Endodermal cell (in vitro differentiated cells): Measurements from ENCODE around the gene SPRYD3. TPM values are rescaled to one million over a fixed set of nuclear protein-coding genes. Genes with fewer than 3 reads are reported as not detected.
"Not testable (repeated sequence)": the region's sequence is repeated elsewhere in the genome, so short reads cannot be mapped to it uniquely, and the experiment has no call there.

Experiments used
- DNase-seq: peaks from one replicate; pipeline ENCODE4 v3.0.0-alpha.2; 2017
- H3K27ac ChIP-seq: 2 replicates; pipeline ENCODE4 v1.5.1; 2013; ENCODE audit warnings: mild to moderate bottlenecking, low read depth, low read length, moderate library complexity
- H3K27me3 ChIP-seq: 2 replicates; pipeline ENCODE4 v1.6.1; 2013; ENCODE audit warnings: mild to moderate bottlenecking, low read length, moderate library complexity; ENCODE audit not compliant: insufficient read depth, control insufficient read depth, poor library complexity, severe bottlenecking
- H3K36me3 ChIP-seq: 2 replicates; pipeline ENCODE4 v1.7.0; 2013; ENCODE audit warnings: mild to moderate bottlenecking, low read length, moderate library complexity; ENCODE audit not compliant: control insufficient read depth, insufficient read depth
- H3K4me1 ChIP-seq: one replicate; pipeline ENCODE4 v1.7.0; 2013; ENCODE audit warnings: low read length; ENCODE audit not compliant: control insufficient read depth, insufficient read depth
- H3K4me3 ChIP-seq: 2 replicates; pipeline ENCODE4 v1.5.1; 2013; ENCODE audit warnings: mild to moderate bottlenecking, low read length, moderate library complexity
- H3K9ac ChIP-seq: 2 replicates; pipeline ENCODE4 v1.6.1; 2013; ENCODE audit warnings: mild to moderate bottlenecking, low read length, moderate library complexity; ENCODE audit not compliant: poor library complexity, severe bottlenecking; ENCODE audit errors: extremely low read depth
- H3K9me3 ChIP-seq: 2 replicates; pipeline ENCODE4 v1.6.1; 2013; ENCODE audit warnings: mild to moderate bottlenecking, low read length, moderate library complexity; ENCODE audit not compliant: control insufficient read depth
- H3K27ac Mint-ChIP-seq: 2 replicates; pipeline ENCODE4 v1.8.0; 2020; ENCODE audit warnings: mixed read lengths
- H3K27me3 Mint-ChIP-seq: 2 replicates; pipeline ENCODE4 v1.8.0; 2021; ENCODE audit warnings: mild to moderate bottlenecking, mixed read lengths; ENCODE audit not compliant: insufficient read depth
- H3K36me3 Mint-ChIP-seq: 2 replicates; pipeline ENCODE4 v1.8.0; 2020; ENCODE audit warnings: low read depth, mixed read lengths
- H3K4me1 Mint-ChIP-seq: 2 replicates; pipeline ENCODE4 v1.8.0; 2020; ENCODE audit warnings: mixed read lengths
- H3K4me3 Mint-ChIP-seq: 2 replicates; pipeline ENCODE4 v1.8.0; 2020; ENCODE audit warnings: mild to moderate bottlenecking, moderate library complexity, mixed read lengths
- H3K9me3 Mint-ChIP-seq: 2 replicates; pipeline ENCODE4 v1.8.0; 2020; ENCODE audit warnings: mild to moderate bottlenecking, mixed read lengths
- CTCF ChIP-seq: fragments of 200-600 bp; sonication (generic); conservative IDR thresholded peaks from 2 replicates; pipeline ENCODE4 v1.5.0; 2021; ENCODE audit warnings: antibody characterized with exemption, mild to moderate bottlenecking
- WGBS, 2 experiments: methylation state at CpG; one replicate each; pipeline versions ENCODE4 v1.1.5 to v1.1.7; 2013; ENCODE audit warnings: missing lambda C conversion rate in 2 of 2, mixed read lengths in 1 of 2; ENCODE audit not compliant: insufficient coverage in 1 of 2, insufficient read length in 1 of 2; 5-methylcytosine and 5-hydroxymethylcytosine counted together
- total RNA-seq, 2 donors: library from RNA; stranded (reverse); fragmentation: NEBNext Ultra II Directional in 1 of 2; extraction: Animal tissue kit (Norgen Biotek cat#: 25700) in 1 of 2; gene quantifications; 2 replicates in 1 of 2; 3 replicates in 1 of 2; pipeline ENCODE4 v1.2.1, GENCODE V29; 2021

The SPRYD3 gene
- total RNA-seq, 2 donors from 2014 or later: 13.0 to 18.4 TPM

- Mint-ChIP-seq H3K27ac (no peak overlapping the region), H3K36me3 (peaks cover 79% of the 10 kb centered on the region), H3K4me1 (no peaks in the 10 kb centered on the region), H3K27me3 (no peaks in the 10 kb centered on the region), H3K9me3 (no peaks in the 10 kb centered on the region), H3K4me3 (no peak overlapping the region)
- Histone ChIP-seq H3K36me3 (peaks cover 74% of the 10 kb centered on the region), H3K9me3 (no peaks in the 10 kb centered on the region), H3K9ac (no peak overlapping the region), H3K27me3 (no peaks in the 10 kb centered on the region), H3K27ac (no peak overlapping the region), H3K4me3 (no peak overlapping the region), H3K4me1 (no peaks in the 10 kb centered on the region)
- no peak for TF ChIP-seq CTCF
- no peak for DNase-seq
- WGBS, 2 experiments: 100% methylated on average over 1 to 3 of the region's 3 CpGs
Measured at GRCh38 chr12:53036802-53037201, 42.4 kb downstream of the SPRYD3 start.

GRCh38 chr12:53034459-53034858 lies 44.7 kb downstream of the SPRYD3 start:
- H3K27me3 Mint-ChIP-seq: no peaks in the 10 kb centered on the region
- H3K27ac Mint-ChIP-seq: no peak overlapping the region
- Histone ChIP-seq H3K27me3 (no peaks in the 10 kb centered on the region), H3K9me3 (no peaks in the 10 kb centered on the region), H3K27ac (no peak overlapping the region), H3K4me3 (no peak overlapping the region), H3K4me1 (no peaks in the 10 kb centered on the region), H3K9ac (no peak overlapping the region), H3K36me3 (peaks cover 85% of the 10 kb centered on the region)
- peak; percentile 27 for DNase-seq
- H3K9me3 Mint-ChIP-seq: no peaks in the 10 kb centered on the region
- WGBS, 2 experiments: 94 to 96% methylated on average over 7 to 8 of the region's 8 CpGs
- no peaks in the 10 kb centered on the region for H3K4me1 Mint-ChIP-seq
- TF ChIP-seq CTCF: no peak
- peaks cover 80% of the 10 kb centered on the region for H3K36me3 Mint-ChIP-seq
- no peak overlapping the region for H3K4me3 Mint-ChIP-seq

GRCh38 chr12:53033832-53034231 lies 45.4 kb downstream of the SPRYD3 start:
- H3K36me3 ChIP-seq: peaks cover 85% of the 10 kb centered on the region
- H3K4me3 ChIP-seq, H3K9ac ChIP-seq, H3K27ac ChIP-seq, H3K4me1 Mint-ChIP-seq, H3K4me3 Mint-ChIP-seq, H3K27ac Mint-ChIP-seq, H3K4me1 ChIP-seq, H3K9me3 Mint-ChIP-seq, H3K27me3 Mint-ChIP-seq, H3K27me3 ChIP-seq, H3K9me3 ChIP-seq: not testable (repeated sequence)
- H3K36me3 Mint-ChIP-seq: peaks cover 79% of the 10 kb centered on the region
- WGBS, 2 experiments: 98 to 100% methylated on average over 7 to 9 of the region's 10 CpGs
- peak; percentile 39 for DNase-seq

- no peaks in the 10 kb centered on the region for H3K4me1 Mint-ChIP-seq
- no peaks in the 10 kb centered on the region for H3K9me3 ChIP-seq
- H3K4me3 ChIP-seq: no peak overlapping the region
- H3K27me3 ChIP-seq: no peaks in the 10 kb centered on the region
- peaks cover 76% of the 10 kb centered on the region for H3K36me3 Mint-ChIP-seq
- H3K27me3 Mint-ChIP-seq: no peaks in the 10 kb centered on the region
- H3K27ac ChIP-seq: no peak overlapping the region
- no peaks in the 10 kb centered on the region for H3K4me1 ChIP-seq
- 100% methylated on average over 1 of the region's 3 CpGs; no CpG with 5 or more reads in 1 of the 2 experiments for whole genome bisulfite sequencing, 2 experiments
- H3K4me3 Mint-ChIP-seq: no peak overlapping the region
- no peak overlapping the region for H3K27ac Mint-ChIP-seq
- H3K9me3 Mint-ChIP-seq: no peaks in the 10 kb centered on the region
- TF ChIP-seq CTCF: peak; percentile 23
- DNase-seq: no peak
- no peak overlapping the region for H3K9ac ChIP-seq
- peaks cover 84% of the 10 kb centered on the region for H3K36me3 ChIP-seq
Measured at GRCh38 chr12:53031616-53032015, 47.6 kb downstream of the SPRYD3 start.

GRCh38 chr12:53027014-53027413 lies 52.2 kb downstream of the SPRYD3 start:
- not testable (repeated sequence) for H3K4me1 ChIP-seq, H3K9me3 Mint-ChIP-seq, H3K4me3 Mint-ChIP-seq, H3K9ac ChIP-seq, H3K27me3 ChIP-seq, H3K4me1 Mint-ChIP-seq, H3K27ac Mint-ChIP-seq, H3K4me3 ChIP-seq, DNase-seq, H3K27me3 Mint-ChIP-seq, H3K9me3 ChIP-seq, H3K27ac ChIP-seq
- WGBS, 2 experiments: 87 to 90% methylated on average over 11 to 13 of the region's 13 CpGs
- peaks cover 79% of the 10 kb centered on the region for H3K36me3 Mint-ChIP-seq
- H3K36me3 ChIP-seq: peaks cover 90% of the 10 kb centered on the region
